SKM-1 treated with dmso at 0.1 percent for 144 hours (cell line): ENCODE data around the gene SPEF2.
A peak's percentile ranks its signal among the peaks of the same experiment; 100 is the strongest.
"Not testable (repeated sequence)": the region's sequence is repeated elsewhere in the genome, so short reads cannot be mapped to it uniquely, and the experiment has no call there.

ENCODE experiments used
- DNase-seq: peaks from one replicate; lab custom pipeline; 2025; ENCODE audit not compliant: unreplicated experiment; lab: John Stamatoyannopoulos, UW

The SPEF2 gene

DNA sequence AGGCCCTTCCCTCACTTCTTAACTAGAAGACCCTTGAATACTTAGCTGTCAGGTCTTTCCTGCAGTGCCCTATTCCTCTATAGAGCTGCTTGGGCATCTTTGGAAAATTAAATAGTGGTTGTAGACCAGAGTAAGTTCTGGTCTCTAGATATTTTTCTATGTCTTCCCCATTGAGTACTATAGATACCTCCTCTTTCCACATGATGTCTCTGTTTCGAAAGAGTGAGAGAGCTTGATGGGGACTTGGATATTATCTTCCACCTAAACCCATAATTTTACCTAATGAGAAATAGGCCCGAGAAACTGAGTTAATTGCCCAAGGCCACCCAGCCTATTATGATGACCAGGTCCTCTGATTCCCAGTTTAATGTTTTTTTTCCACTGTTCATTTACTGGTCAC is 40.2 kb downstream of the SPEF2 start:
- DNase-seq: no peak

GRCh38 chr5:35659556-35659955 is 41.9 kb downstream of the SPEF2 start:
- no peak for DNase-seq

DNA sequence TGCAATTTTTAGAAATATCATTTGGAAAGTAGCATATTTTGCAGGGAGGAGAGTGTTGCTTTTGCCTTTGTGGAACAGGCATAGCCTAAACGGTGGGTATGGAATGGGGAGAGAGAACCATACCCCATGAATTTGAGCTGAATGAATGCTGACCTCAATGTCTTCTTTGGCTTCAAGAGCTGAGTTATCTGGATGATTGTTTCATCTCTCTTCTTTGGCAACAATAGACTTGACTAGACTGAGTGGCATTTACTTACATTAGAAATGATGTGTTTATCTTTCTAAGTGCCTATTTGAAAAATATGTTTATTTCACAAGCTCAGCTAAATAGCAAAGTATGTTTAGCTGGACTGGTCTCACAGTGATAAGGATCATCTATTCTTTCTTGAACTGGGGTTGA is 42.8 kb downstream of the SPEF2 start:
- DNase-seq: no peak

- no peak for DNase-seq
Measured at GRCh38 chr5:35664584-35664983, 46.9 kb downstream of the SPEF2 start.

GRCh38 chr5:35665096-35665495 is 47.4 kb downstream of the SPEF2 start:
- peak; percentile 57 for DNase-seq

DNA sequence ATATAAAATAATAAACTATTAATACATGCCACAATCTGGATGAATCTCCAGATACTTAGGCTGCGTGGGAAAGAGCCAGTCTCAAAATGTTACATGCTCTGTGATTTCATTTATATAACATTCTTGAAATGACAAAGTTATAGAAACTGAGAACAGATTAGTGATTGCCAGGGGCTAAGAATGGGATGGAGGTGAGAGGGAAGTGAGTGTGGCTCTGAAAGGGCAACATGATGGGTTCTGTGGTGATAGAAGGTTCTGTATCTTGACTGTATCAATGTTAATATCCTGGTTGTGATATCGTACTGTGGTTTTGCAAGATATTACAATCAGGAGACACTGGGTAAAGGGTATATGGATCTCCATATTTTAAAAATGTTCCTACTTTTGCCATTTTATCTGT is 50.7 kb downstream of the SPEF2 start:
- DNase-seq: no peak

DNA sequence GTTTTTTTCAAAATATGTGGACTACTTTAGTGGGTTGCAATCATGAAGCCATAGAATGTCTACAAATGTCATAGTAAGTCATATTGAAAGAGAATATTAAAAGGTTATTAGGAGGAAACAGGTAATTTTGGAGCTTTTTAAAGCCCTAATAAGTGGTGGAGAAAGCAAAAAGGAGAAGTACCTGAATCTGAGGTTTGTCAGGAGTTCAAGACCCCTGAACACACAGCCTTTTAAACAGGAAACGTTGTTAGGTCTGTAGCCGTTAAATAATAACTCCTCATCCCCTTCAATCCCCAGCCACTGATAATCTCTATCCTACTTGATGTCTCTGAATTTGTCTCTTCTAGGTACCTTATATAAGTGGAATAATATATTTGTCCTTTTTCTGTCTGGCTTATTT is 51.1 kb downstream of the SPEF2 start:
- DNase-seq: no peak

GRCh38 chr5:35671541-35672295 is 54.1 kb downstream of the SPEF2 start:
- DNase-seq: no peak

DNA sequence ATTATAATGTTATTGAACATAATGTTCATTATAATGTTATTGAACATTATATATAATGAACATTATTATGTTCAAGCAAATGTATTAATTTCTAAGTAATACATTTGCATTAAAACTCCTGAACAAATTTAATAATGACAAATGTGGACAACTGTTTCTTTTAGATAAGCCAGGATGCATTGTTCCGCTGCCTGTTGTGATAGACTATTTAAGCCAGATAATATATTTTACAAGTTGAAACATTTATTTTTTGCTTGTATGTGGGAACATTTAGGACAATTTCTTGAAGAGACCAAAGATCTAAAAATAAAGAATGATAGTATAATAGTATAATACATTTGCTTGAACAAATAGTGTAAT is 54.6 kb downstream of the SPEF2 start:
- DNase-seq: not testable (repeated sequence)

DNA sequence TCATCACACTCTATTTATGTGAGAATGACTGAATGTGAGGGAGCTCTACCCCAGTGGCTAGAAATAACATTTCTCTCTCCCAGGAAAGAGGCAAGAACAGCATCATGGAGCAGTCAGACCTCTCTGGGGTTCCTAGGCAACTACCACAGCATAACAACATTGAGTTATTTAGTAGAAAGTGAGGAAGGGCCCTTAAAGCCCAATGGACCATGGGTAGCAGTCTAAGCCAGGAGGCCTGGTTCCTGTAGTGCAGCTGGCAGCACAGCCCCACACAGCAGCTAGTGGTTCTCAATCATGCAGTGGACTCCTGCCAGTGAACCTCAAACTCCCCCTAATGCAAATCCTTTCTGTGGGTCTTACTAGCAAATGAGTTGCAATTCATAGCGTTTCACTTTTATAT is 55.3 kb downstream of the SPEF2 start:
- no peak for DNase-seq

GRCh38 chr5:35674049-35674448 is 56.4 kb downstream of the SPEF2 start:
- DNase-seq: no peak

DNA sequence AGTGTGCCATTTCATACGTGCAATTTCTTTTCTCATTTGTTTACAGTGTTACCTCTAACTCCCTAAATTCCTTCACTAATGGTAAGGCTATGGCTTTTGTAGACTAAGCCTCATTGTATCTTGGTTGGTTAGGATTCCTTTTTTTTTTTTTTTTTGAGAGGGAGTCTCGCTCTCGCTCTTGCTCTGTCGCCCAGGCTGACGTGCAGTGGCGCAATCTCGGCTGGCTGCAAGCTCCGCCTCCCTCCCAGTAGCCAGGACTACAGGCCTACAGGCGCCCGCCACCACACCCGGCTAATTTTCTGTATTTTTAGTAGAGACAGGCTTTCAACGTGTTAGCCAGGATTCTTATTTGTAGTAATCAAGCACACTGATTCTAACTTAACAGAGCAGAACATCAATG is 57.7 kb downstream of the SPEF2 start:
- no peak for DNase-seq

- no peak for DNase-seq
Measured at GRCh38 chr5:35677878-35678277, 60.2 kb downstream of the SPEF2 start.

GRCh38 chr5:35678661-35679060 is 61.0 kb downstream of the SPEF2 start:
- DNase-seq: no peak

DNA sequence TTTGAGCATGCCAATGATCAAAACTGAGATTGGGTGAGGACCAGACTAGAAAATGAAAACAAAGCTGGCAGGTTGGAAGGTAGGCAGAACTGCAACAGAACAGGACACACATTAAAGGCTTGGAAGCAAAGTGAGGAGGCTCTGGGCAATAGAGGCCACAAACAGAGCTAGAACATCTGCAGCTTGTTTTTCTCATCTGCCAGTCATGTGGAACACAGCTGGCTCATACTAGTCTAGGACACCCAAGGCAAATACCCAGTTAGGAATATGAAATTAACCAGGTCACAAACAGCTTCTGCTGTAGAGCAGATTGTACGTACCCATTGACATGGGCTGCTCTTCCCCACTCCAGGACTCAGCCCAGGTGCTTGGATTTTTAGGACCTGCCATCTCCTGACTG is 61.7 kb downstream of the SPEF2 start:
- DNase-seq: no peak

DNA sequence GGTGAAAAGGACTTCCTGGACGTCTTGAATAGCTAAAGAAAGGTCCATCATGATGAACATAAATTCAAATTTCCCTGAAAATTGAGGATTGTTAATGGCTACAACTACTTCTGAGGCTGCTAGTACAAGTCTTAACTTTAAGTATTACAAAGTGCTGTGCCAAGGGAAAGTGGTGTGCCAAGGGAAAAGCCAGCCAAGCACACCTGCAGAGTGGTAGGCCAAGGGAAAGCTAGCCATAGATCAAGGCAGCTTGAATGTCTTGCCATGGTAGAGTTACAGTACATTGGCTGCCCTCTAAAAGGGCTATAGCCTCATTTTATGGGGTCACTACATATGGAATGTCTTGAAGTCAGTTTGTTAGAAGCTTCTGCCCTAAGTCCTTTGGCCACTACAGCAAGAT is 64.2 kb downstream of the SPEF2 start:
- DNase-seq: no peak

DNA sequence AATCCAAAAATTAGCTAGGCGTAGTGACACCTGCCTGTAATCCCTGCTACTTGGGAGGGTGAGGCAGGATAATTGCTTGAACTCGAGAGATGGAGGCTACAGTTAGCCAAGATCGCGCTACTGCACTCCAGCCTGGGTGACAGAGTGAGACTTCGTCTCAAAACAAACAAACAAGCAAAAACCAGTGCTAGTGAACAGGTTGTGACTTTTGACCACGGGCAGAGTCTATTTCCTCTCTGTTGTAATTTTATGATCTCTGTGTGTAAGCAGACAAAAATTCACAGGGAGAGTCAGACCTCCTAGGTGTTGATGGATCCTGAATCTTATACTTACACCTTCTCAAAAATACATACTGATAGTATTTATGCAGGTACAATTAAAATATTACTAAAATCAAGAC is 65.8 kb downstream of the SPEF2 start:
- no peak for DNase-seq

- no peak for DNase-seq
Measured at GRCh38 chr5:35685161-35685560, 67.5 kb downstream of the SPEF2 start.

DNA sequence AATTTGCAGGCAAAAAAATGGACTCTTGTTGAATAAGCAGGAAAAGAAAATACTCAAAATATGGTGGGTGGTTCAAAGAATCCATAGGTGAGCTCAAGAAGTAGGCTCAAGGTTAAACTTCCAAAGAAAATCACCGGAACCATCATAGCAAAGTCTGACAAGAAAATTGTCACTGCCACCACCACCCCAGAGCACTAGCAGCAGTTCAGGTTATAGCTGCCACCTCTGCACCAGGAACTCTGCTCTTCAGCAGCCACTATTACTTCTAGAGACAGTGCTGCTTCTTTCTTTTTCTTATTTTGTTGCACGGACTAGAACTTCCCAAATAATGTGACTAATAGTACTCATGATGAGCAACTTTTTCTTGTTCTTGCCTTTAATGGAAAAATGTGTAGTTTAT is 70.3 kb downstream of the SPEF2 start:
- DNase-seq: no peak

DNA sequence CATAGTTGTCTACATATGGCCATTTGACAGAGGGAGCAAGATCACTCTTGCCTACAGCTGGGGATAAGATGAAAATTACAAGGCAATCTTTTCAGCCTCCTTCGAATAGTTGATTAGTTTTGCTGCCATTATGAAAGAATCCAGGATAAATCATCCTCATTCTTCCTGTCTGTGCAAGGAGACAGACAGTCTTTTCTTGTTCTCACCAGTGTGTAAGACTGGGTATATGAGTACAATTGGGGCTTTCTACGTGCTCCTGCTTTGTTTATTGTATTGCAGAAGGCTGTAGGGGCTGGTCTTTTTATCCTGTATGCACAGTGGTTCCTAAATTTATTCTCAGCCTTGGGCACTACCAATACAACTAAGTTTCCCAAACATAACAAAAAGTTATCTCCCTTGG is 76.8 kb downstream of the SPEF2 start:
- DNase-seq: no peak

DNA sequence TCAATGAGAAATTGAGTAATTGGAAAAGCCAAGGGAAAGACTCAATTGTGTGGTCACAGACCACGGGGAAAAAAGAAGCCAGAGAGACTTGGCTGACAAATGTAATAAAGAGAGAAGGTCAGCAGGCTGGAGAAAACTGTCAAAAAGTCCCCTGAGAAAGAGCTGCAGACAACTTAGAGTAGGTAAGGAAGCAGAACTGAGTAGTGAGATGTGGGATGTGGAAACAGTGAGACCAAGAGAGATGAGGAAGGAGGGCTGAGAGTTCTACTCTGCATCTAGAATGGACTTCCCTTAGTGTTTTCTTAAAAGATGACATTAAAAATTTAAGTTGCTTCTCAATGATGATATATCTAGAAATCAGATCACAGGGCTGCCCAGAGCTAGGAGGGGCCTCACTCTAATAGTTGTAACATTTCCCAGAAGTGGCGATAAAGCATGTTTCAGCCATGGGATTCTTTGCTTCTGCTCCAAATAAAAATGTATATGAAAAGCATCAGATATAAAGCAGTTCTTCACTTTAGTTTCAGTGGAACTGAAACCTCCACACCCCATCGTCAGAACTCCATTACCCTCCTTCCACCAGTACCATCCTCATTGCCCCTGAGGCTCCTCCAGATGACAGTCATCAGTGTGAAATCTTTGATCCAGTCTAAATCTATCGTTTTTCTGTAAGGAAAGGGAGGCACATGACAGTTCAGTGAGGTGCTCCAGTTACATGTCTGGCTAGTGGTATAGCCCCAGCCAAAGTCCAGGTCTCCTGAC is 80.6 kb downstream of the SPEF2 start:
- DNase-seq: peak; percentile 16

DNA sequence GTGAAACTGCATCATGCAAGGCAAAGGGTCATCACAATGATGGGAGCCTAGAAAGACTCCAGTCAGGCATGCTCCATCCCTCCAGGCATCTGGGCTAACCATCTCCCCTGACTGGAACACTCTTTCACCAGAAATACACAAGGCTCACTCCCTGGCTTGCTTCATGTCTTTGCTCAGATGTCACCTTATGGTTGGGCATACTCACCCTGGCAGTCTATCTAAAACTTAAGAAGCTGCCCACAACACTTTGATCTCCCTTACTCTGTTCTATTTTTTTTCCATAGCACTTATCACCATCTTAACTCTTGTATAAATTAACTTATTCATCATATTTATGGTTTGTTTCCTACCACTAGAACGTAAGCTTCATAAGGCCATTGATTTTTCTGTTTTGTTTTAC is 90.0 kb downstream of the SPEF2 start:
- no peak for DNase-seq

GRCh38 chr5:35709688-35710087 is 92.0 kb downstream of the SPEF2 start:
- DNase-seq: no peak
